ENCODE measurements around the gene GHITM.
"Not testable (repeated sequence)": the region's sequence is repeated elsewhere in the genome, so short reads cannot be mapped to it uniquely, and the experiment has no call there.

Gene GHITM

DNA sequence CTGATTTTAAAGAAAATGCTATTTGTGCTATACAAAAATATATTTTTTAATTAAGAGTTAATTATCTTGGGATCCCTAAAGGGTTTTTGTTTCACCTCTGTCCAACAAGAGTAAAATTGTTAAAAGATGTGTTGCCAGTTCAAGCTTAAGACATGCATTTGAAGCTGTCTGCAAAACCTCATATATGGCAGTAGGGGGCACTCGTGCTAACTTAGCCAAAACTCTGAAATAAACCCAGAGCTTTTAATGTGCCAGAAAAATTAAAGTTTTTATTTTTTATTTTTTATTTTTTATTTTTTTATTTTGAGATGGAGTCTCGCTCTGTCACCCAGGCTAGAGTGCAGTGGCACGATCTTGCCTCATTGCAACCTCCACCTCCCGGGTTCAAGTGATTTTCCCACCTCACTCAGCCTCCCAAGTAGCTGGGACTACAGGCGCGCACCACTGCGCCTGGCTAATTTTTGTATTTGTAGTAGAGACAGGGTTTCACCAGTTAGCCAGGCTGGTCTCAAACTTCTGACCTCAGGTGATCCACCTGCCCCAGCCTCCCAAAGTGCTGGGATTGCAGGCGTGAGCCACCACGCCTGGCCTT lies 8.8 kb downstream of the GHITM start:
- DNase-seq = peak; percentile 79

DNA sequence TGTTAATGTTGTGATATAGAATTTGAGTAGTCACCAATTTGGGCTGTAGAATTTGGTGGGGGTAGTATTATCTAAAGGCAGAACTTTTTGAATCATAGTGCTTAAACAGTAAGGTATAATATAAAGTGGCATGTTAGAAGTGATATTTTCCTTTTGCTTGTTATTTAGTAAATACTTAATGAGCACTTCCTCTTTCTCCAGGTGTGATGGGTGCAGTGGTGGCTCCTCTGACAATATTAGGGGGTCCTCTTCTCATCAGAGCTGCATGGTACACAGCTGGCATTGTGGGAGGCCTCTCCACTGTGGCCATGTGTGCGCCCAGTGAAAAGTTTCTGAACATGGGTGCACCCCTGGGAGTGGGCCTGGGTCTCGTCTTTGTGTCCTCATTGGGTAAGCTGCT lies 10.5 kb downstream of the GHITM start:
- DNase-seq = no peak

DNA sequence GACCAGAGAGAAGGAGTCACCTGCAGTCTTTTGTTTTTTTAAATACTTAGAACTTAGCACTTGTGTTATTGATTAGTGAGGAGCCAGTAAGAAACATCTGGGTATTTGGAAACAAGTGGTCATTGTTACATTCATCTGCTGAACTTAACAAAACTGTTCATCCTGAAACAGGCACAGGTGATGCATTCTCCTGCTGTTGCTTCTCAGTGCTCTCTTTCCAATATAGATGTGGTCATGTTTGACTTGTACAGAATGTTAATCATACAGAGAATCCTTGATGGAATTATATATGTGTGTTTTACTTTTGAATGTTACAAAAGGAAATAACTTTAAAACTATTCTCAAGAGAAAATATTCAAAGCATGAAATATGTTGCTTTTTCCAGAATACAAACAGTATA lies 13.5 kb downstream of the GHITM start:
- no peak for DNase-seq

DNA sequence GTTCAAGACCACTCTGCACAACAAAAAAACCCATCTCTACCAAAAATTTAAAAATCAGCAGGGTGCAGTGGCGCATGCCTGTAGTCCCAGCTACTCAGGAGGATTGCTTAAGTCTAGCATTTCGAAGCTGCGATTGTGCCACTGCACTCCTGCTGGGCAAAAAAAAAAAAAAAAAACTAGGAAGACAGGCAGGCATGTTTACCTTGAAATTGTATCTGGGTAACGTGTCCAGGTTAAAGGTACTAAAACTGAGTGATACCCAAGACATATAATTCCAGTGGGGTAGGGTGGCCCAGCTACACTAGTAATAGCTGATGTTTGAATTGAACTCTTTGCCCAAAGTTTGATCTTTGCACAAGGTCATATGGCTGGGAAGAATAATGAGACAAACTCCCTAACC lies 16.2 kb downstream of the GHITM start:
- DNase-seq = no peak

DNA sequence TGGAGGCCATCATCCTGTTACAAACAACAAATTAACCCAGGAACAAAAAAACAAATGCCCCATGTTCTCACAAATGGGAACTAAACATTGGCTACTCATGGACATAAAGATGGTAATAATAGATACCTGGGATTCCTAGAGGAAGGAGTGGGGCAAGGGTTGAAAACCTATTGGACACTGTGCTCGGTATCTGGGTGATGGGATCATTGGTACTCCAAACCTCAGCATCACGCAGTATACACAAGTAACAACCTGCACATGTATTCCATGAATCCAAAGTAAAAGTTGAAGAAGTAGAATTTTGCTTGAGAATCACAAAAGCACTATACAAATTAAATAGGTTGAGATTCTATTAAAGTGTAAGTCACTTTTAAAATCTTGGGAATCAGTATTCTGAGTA lies 16.7 kb downstream of the GHITM start:
- no peak for DNase-seq

DNA sequence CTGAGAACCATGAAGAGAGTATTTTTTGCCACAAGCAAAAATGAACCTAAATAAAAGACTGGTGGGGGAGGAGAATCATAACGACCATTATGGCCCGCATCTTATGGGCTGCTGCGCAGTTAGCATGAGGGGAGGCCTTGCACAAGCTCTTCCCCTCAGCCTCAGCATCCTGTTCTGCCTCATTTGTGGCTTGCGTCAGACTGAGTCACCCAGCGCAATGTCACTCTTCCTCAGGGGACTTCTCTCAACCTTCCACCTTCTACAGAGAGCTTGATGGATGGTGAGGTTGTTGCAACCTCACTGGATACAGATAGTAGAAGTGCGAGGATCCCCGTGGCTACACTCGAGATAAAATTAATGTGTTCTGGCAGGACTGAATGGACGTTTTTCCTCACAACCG lies 17.5 kb downstream of the GHITM start:
- DNase-seq = peak; percentile 62

DNA sequence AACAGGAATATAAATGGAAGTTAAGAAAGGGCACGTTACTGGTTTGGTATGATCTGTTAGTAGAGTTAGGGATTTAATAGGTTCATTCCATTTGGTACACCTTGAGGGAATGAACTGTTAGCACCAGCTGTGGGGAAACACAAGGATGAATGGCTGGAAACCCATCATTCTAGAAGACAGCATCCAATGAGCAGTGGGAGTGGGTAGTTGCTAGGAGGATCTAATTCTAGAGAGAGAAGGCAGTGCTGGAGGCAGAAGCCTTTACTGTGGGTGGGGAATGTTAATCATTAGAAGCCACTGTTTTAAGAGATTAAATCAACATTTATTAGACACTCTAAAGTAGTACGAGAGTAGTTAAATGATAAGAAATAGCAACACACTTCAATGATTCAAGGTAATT lies 18.8 kb downstream of the GHITM start:
- no peak for DNase-seq

DNA sequence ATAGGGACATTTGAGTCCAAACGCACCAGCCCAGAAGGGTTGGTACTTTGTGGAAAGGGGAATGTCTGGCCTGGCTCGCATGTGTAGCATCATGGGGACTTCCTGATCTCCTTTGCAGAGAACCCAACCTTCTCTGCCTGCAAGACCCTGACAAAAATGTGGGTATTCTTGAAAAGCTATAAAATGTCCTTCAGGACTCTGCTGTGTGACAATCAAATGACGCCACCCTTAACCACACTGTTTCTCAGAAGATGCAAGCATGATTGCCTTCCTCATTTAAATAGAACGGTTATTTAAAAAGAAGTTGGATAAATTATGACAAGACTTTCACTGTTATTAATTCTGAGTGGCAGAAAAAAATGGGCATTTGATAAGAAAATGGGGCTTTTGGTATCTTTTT lies 19.2 kb downstream of the GHITM start:
- DNase-seq = peak; percentile 47

DNA sequence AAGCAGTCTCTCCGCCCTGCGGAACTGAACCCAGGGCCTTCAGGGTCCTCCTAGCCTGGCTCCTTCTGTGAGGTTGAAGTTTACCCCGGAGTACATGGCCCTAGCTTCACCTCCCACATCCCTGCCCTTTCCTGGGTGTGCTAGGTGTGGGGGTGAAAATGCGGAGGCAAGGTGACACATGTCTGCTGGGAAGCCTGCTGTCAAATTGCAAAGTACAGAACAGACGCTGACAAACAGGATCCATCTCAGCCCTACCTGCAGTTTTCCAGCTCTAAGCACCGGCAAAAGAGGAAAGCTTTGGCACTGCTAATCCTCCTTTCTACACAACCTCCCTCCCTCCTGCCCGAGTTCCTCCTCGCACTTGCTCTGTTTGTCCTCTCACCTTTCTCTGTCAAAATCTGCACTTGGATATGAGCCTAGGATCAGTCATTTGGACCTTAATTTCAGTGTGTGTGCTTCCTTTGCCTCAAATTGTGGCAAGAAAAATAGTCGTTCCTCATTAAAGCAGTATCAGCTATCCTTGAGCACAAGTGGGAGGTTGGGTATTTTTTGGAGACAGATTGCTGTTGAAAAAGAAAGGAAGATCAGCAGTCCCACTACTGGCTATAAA lies 19.9 kb downstream of the GHITM start:
- no peak for DNase-seq

DNA sequence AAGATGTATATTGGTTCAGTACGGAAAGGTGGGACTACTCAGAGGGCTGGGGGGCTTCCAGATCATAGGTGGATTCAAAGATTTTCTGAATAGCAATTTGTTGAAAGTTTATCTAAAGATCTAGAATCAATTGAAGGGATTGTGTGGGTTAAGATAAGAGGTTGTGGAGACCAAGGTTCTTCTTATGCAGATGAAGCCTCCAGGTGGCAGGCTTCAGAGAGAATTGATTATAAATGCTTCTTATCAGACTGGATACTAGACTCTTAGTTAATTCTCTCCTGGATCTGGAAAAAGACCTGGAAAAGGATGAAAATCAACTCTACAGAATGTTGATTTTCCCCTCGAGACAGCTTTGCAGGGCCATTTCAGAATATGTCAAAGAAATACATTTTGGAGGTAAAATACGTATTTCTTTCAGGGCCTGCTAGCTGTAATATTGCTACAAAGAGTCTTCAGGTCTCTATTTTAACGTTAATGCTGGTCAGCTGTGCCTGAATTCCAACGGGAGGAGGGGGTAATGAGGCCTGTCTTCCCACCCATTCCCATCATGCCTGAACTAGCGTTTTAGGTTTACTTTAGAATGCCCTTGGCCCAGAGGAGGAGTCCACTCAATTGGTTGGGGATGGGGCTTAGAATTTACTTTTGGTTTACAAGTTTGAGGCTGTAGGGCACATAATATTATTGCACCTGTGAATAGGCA lies 21.5 kb downstream of the GHITM start:
- DNase-seq = no peak

DNA sequence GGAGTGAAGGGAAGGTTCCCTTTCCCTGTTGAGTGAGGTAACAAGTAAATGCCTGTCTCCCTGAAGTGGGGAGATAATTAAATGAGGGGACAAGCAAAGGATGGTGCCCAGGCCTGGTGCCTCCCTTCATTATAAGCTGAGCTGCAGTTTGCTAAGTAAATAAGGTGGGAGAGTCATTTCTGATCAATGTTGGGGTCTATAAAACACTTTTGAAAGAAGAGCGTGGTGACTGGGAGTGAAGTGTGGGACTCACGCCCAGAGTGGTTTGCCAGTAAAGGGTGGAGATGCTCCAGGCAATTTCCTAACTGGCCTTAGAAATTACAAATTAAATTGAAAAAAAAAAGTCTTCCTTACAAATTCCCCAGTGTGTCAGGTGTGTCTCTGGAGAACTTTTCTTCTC lies 24.7 kb downstream of the GHITM start:
- DNase-seq = no peak

DNA sequence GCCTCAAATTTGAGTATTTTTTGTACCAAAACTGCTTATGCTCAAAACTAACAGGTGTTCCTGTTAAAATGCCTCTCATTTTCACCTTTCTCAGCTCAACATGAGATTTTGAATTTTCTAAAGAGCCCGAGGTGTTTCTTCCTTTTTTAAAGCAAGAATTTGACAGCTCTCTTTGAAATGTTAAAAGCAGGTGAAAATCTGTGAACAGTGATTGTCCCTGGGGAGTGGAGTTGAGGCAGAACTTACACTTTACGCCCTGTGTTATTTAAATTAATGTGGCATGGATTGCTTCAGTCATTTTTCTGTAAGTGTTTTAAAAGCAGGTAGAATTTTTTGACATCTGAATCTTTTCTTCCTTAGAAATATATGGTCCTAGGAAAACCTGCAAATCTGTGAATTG lies 25.1 kb downstream of the GHITM start:
- no peak for DNase-seq

DNA sequence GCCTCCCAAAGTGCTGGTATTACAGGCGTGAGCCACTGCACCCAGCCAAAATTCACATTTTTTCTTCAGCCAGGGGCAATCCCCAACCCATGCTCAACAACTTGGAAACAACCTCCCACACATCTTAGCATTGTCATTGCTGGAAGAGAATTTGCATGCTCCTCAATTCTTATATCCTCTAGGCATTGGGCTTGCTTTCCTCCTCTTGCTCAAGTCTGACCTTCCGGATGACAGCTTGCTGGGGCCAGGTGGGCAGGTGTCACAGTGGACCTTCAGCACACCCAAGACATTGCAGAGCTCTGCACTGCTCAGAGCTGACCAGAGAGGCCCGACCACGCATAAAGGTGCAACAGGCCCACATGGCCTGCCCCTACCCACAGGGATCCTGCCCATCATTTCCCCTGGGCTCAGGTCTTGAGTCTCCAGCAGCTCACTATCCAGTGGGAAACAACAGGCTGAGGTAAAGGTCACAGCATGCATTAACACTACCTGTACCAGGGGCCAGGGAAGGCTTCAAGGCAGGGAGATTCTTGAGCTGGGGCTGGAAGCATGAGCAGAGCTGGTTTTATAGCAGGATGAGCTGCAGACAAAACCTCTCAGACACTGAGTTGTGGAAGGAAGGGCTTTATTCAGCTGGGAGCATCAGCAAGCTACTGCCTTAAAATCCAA lies 27.4 kb downstream of the GHITM start:
- no peak for DNase-seq

DNA sequence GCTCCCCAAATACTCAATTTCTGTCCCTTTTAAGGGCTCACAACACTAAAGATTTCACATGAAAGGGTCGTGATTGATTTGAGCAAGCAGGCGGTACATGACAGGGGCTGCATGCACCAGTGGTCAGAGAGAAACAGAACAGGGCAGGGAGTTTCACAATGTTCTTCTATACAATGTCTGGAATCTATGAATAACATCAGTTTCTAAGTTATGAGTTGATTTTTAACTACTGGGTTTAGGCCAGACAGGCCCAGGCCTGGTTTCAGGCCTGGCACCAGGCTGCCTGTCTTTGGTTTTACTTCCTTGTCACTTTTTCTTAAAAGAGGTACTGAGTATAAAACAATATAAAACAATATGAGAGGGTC lies 28.0 kb downstream of the GHITM start:
- not testable (repeated sequence) for DNase-seq

DNA sequence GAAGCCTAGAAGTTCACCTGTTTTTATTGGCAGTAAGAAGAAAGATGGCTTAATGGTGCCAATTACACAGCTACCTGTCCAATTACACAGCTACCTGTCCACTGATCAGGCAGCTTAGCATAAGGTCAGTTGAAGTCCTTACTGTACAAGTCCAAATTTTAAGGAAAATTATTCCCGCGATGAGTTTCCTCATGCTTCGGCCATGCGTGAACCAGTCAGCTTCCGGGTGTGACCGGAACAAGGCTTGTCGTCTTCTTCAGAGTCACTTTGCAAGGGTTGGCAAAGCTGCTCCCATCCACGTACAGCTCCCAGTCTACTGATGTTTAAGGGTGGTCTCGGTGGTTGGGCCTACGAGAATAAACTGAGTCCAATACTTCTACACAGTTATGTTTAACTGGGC lies 29.1 kb downstream of the GHITM start:
- not testable (repeated sequence) for DNase-seq

DNA sequence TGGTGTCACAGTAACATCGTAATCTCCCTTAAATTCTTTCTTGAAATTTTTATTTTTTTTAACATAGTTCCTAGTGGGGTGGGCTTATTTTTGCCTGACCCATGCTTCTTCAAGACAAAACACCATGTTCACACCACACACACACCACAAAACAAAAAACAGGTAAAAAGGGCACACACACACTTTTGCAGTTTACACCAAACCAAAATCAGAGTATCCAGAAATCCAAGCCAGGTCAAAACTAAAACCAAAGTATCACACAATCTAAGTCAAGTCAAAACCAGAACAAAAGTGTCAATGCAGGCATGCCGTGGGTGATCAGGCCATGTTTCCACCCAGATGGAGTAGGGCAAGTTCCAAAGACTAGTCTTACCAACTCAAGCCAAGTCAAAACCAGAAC lies 31.9 kb downstream of the GHITM start:
- not testable (repeated sequence) for DNase-seq

DNA sequence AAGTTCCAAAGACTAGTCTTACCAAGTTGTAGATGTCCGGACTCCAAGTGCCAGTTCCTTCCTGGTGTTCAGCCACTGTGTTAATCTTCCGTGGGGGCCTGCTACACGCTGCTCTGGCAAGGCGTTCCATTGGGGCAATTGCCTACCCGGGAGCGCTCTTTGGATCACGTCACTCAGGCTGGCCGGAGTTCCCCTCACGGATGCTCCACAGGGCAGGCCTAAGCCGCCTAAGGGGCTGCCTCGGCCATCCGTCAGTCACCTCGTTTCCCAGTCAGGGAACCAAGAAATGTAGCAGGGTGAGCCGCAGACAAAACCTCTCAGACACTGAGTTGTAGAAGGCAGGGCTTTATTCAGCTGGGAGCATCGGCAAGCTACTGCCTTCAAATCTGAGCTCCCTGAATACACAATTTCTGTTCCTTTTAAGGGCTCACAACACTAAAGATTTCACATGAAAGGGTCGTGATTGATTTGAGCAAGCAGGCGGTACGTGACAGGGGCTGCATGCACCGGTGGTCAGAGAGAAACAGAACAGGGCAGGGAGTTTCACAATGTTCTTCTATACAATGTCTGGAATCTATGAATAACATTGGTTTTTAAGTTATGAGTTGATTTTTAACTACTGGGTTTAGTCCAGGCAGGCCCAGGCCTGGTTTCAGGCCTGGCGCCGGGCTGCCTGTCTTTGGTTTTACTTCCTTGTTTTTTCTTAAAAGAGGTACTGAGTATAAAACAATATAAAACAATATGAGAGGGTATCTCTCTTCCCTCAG lies 32.6 kb downstream of the GHITM start:
- not testable (repeated sequence) for DNase-seq

DNA sequence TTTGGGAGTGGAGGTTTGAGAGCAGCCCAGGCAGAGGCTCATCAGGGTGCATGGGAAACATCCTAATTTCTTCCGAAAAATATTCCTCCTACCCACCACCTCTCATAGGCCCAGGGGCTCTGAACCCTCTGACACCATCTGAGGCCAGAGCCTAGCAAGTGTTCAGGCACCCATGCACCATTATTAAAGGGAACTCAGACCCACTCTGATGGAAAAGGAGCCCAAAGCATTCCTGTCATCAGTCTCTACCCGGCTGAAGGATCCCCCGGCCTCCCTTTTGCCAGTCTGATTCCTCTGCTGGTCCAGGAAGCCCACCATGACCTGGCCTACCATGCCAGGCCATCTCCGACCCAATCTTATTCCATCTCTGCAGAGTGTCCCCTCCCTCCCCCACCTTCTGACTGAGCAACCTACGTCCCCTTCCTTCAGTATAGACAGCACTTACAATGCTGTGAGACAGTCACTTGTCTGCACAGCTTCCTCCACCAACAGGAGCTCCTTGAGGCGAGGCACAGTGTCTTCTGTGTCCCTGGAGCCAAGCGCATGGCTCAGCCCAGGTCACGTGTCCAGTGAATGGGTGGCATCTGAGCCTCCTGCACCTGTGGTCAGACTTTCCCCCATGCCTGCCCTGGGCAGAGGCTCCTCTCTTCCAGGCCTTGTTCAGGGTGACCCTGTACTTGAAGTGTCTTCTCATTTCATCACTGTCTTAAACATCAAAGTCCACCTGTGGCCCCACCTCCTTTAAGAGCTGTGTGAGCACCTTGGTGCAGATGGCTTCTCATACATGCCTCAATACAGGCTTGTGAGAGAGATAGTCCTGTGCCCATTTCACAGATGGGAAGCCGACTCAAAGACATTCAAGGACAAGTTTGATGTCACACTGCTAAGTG lies 33.4 kb downstream of the GHITM start:
- DNase-seq = no peak

DNA sequence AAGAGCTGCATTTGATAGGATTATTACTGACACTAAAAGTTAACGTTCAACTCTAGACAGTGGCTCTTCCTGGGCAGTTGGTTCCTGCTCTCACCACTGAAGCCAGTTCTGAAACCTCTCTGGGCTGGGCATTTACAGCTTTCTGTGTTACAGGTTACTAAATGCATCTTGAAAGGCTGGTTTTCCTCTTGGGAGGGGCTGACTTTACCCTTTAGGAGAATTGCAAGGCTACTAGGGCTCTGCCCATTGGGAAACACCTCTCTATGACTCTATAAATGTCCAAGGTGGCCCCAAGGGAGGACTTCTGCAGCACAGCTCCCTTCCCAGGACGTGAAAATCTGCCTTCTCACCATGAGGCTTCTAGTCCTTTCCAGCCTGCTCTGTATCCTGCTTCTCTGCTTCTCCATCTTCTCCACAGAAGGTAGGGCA lies 34.2 kb downstream of the GHITM start, which contains the start of gene GPR15LG:
TSS of gene GPR15LG (plus strand) at position 301 of the 429 bp plus-strand sequence. CDS start at position 352, 51 bp downstream.
- no peak for DNase-seq

DNA sequence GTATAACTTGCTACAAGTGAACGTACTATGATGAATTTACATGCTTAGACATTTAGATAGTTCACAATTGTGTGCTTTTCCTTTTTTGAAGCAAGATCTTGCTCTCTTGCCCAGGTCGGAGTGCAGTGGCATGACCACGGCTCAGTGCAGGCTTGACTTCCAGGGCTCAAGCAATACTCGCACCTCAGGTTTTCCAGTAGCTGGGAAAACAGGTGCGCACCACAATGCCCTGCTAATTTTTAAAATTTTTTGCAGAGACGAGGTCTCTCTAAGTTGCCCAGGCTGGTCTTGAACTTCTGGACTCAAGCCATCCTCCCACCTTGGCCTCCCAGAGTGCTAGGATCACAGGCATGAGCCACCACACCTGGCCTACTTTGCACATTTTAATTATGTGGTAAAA lies 36.1 kb downstream of the GHITM start:
- no peak for DNase-seq

DNA sequence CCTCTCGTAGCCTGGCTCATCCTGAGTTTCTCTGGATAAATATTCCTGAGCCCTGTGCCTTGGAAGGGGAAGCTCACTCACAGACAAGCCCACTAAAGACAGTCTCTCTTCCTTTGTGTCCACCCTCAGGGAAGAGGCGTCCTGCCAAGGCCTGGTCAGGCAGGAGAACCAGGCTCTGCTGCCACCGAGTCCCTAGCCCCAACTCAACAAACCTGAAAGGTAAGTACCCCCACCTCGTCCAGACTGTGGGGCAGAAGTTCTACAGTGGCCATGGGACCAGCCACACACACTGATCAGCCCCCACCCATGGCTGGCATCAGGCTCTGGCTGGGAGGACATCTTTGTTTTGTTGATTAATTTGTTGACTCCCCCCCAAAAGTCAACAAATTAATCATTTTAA lies 37.0 kb downstream of the GHITM start:
- DNase-seq = no peak

DNA sequence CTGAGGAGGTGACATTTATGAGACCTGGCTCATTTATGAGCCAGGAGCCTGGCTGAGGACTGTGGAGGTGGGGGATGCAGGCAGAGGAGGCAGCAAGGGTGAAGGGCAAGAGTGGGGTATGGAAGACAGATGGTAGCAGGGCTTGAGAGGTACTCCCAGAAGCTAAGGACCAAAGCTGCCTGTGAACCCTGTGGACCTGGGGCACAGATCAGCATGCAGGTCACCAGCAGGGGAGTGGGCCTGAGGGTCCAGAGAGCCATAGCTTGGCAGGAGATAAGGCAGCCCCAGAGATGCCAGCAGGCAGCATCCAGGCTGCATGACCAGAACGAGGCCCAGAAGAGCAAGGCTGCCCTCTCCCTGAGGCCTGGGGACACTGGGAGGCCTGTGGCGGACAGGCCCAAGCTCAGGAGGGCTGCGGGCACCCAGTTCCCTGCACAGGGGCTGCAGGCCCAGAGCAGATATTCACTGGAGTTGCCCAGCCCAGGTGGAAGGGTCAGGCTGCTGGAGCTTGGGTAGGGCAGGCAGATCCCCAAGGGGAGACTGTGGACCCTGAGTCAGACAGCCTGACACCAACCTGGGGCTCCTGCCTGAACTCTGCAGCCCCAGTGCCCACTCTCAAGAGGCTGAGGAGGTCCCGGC lies 37.6 kb downstream of the GHITM start:
- DNase-seq = no peak
